Hepatocyte (in vitro differentiated cells): ENCODE measurements around the gene HLA-DRB1. TPM values are rescaled to one million over a fixed set of nuclear protein-coding genes. Genes with fewer than 3 reads are reported as not detected.

Source experiments
- DNase-seq: peaks from one replicate; pipeline ENCODE4 v3.0.0-alpha.2; 2016; ENCODE audit warnings: low spot score
- H2AFZ ChIP-seq: fragments of 200-600 bp; sonication (generic); 2 replicates; pipeline ENCODE4 v1.6.0; 2016; ENCODE audit warnings: antibody characterized with exemption, mild to moderate bottlenecking
- H3K27ac ChIP-seq: fragments of 200-600 bp; sonication (generic); 2 replicates; pipeline ENCODE4 v1.5.1; 2016; ENCODE audit warnings: mild to moderate bottlenecking
- H3K27me3 ChIP-seq: fragments of 200-600 bp; sonication (generic); 2 replicates; pipeline ENCODE4 v1.6.1; 2016
- H3K36me3 ChIP-seq: fragments of 200-600 bp; sonication (generic); replicated peaks from 2 replicates; pipeline ENCODE4 v1.5.1; 2016; ENCODE audit warnings: low read depth; ENCODE audit not compliant: insufficient read depth
- H3K4me1 ChIP-seq: fragments of 200-600 bp; sonication (generic); 2 replicates; pipeline ENCODE4 v1.5.1; 2016; ENCODE audit warnings: mild to moderate bottlenecking, moderate library complexity; ENCODE audit not compliant: insufficient read depth
- H3K4me2 ChIP-seq: fragments of 200-600 bp; sonication (generic); 2 replicates; pipeline ENCODE4 v1.6.0; 2016
- H3K4me3 ChIP-seq: fragments of 200-600 bp; sonication (generic); 2 replicates; pipeline ENCODE4 v1.5.1; 2016; ENCODE audit warnings: mild to moderate bottlenecking
- H3K79me2 ChIP-seq: fragments of 200-600 bp; sonication (generic); 2 replicates; pipeline ENCODE4 v1.6.0; 2017; ENCODE audit warnings: mild to moderate bottlenecking
- H3K9me2 ChIP-seq: fragments of 200-600 bp; sonication (generic); replicated peaks from 2 replicates; pipeline ENCODE4 v1.6.0; 2017; ENCODE audit warnings: mild to moderate bottlenecking; ENCODE audit not compliant: insufficient read depth
- H3K9me3 ChIP-seq: fragments of 200-600 bp; sonication (generic); 2 replicates; pipeline ENCODE4 v1.5.1; 2016; ENCODE audit warnings: low read depth, mild to moderate bottlenecking
- H4K20me1 ChIP-seq: fragments of 200-600 bp; sonication (generic); 2 replicates; pipeline ENCODE4 v1.6.0; 2016; ENCODE audit warnings: mild to moderate bottlenecking; ENCODE audit not compliant: insufficient read depth, poor library complexity, severe bottlenecking
- CTCF ChIP-seq: fragments of 200-600 bp; sonication (generic); IDR thresholded peaks from 2 replicates; pipeline ENCODE4 v1.5.1; 2016; ENCODE audit warnings: antibody characterized with exemption, mild to moderate bottlenecking; ENCODE audit not compliant: poor library complexity
- EZH2 ChIP-seq: fragments of 200-600 bp; sonication (generic); IDR thresholded peaks from 2 replicates; pipeline ENCODE4 v1.6.1; 2016; ENCODE audit warnings: antibody characterized with exemption, mild to moderate bottlenecking, borderline replicate concordance
- EZH2phosphoT487 ChIP-seq: fragments of 200-600 bp; sonication (generic); IDR thresholded peaks from one replicate; pipeline ENCODE4 v1.6.1; 2018; ENCODE audit warnings: antibody characterized with exemption, mild to moderate bottlenecking, low read depth, moderate library complexity; ENCODE audit not compliant: unreplicated experiment, severe bottlenecking
- WGBS: methylation state at CpG from one replicate; pipeline ENCODE4 v1.1.6; 2016; ENCODE audit warnings: low lambda C conversion rate; ENCODE audit errors: missing lambda C conversion rate; 5-methylcytosine and 5-hydroxymethylcytosine counted together
- polyA plus RNA-seq: library from polyadenylated mRNA; unstranded; fragments of >200 nt; fragmentation: Nextera tagmentation; extraction: Ambion mirVana; gene quantifications from 2 replicates; pipeline ENCODE4 v1.2.1, GENCODE V29; 2016
- total RNA-seq: library from RNA; depleted of rRNA; stranded (reverse); fragments of >200 nt; gene quantifications from 2 replicates; pipeline ENCODE4 v1.2.3, GENCODE V29; 2014

HLA-DRB1 gene
- total RNA-seq (59.1 and 60.6 TPM in 2 replicates), polyA plus RNA-seq (72.9 and 77.2 TPM in 2 replicates)

GRCh38 chr6:32589596-32590449 is at the start of gene HLA-DRB1:
Gene HLA-DRB1 (minus strand): TSS chr6:32589848. CDS start chr6:32589742, 106 bp downstream.
- Histone ChIP-seq H3K36me3 (no peaks in the 10 kb centered on the region), H3K27me3 (no peaks in the 10 kb centered on the region), H3K9me3 (no peaks in the 10 kb centered on the region), H3K4me3 (no peak within 1 kb of the TSS), H3K79me2 (peaks cover 4% of the 10 kb centered on the region), H3K27ac (peak within 1 kb of the TSS; percentile 64), H4K20me1 (no peaks in the 10 kb centered on the region), H3K4me1 (no peaks in the 10 kb centered on the region), H3K9me2 (no peaks in the 10 kb centered on the region), H3K4me2 (peak within 1 kb of the TSS; percentile 58), H2AFZ (no peak within 1 kb of the TSS)
- WGBS: 76% methylated on average over 9 of the region's 9 CpGs
- peak; percentile 70 for DNase-seq
- TF ChIP-seq EZH2 (no peak), CTCF (no peak), EZH2phosphoT487 (no peak)

- no peaks in the 10 kb centered on the region for H3K79me2 ChIP-seq
- WGBS: 90% methylated on average over 9 of the region's 9 CpGs
- H3K9me3 ChIP-seq: no peaks in the 10 kb centered on the region
- TF ChIP-seq EZH2 (no peak), EZH2phosphoT487 (no peak), CTCF (no peak)
- no peaks in the 10 kb centered on the region for H3K9me2 ChIP-seq
- no peak overlapping the region for H3K4me2 ChIP-seq
- H3K36me3 ChIP-seq: no peaks in the 10 kb centered on the region
- no peaks in the 10 kb centered on the region for H4K20me1 ChIP-seq
- no peaks in the 10 kb centered on the region for H3K4me1 ChIP-seq
- DNase-seq: no peak
- H3K4me3 ChIP-seq: no peak overlapping the region
- no peak overlapping the region for H2AFZ ChIP-seq
- no peaks in the 10 kb centered on the region for H3K27me3 ChIP-seq
- H3K27ac ChIP-seq: no peak overlapping the region
These were observed 49.0 kb upstream of the HLA-DRB1 start for GRCh38 chr6:32638532-32639219.

- Histone ChIP-seq H3K27me3 (no peaks in the 10 kb centered on the region), H3K36me3 (no peaks in the 10 kb centered on the region), H3K4me3 (no peak overlapping the region), H3K9me2 (no peaks in the 10 kb centered on the region), H3K4me2 (no peak overlapping the region), H4K20me1 (no peaks in the 10 kb centered on the region), H3K4me1 (no peaks in the 10 kb centered on the region), H2AFZ (no peak overlapping the region), H3K9me3 (no peaks in the 10 kb centered on the region), H3K79me2 (no peaks in the 10 kb centered on the region), H3K27ac (no peak overlapping the region)
- no peak for DNase-seq
- 95% methylated on average over 3 of the region's 3 CpGs for WGBS
- TF ChIP-seq EZH2: no peak
- no peak for TF ChIP-seq EZH2phosphoT487
- TF ChIP-seq CTCF: no peak
These were observed 48.2 kb upstream of the HLA-DRB1 start for GRCh38 chr6:32637883-32638282.
